Suprapubic skin (tissue), 4 donors: ENCODE data around the gene CDY2B.
"Not testable (repeated sequence)": the region's sequence is repeated elsewhere in the genome, so short reads cannot be mapped to it uniquely, and the experiment has no call there.

Experiments used
- EP300 ChIP-seq: sonication (generic); formaldehyde crosslinking; IDR thresholded peaks from one replicate; pipeline ENCODE4 v1.6.1; 2017; ENCODE audit warnings: antibody characterized with exemption
- POLR2A ChIP-seq, 2 donors: fragments of 450-650 bp; IDR thresholded peaks; one replicate each; pipeline ENCODE4 v1.6.1; 2017; ENCODE audit warnings: antibody characterized with exemption in 2 of 2, mild to moderate bottlenecking in 2 of 2, moderate library complexity in 2 of 2
- POLR2AphosphoS5 ChIP-seq, 3 donors: sonication (generic); formaldehyde crosslinking; IDR thresholded peaks; one replicate each; pipeline ENCODE4 v1.6.1; 2017; ENCODE audit warnings: antibody characterized with exemption in 3 of 3
- TF ChIP-seq, protein P1 (sequence below), 2 donors: fragments of 200-600 bp in 1 of 2; fragments of 450-650 bp in 1 of 2; sonication (generic) in 1 of 2; IDR thresholded peaks; one replicate each; pipeline ENCODE4 v1.5.1; 2016 to 2019; ENCODE audit warnings: antibody characterized with exemption in 2 of 2, mild to moderate bottlenecking in 1 of 2, moderate library complexity in 1 of 2

GRCh38 chrY:17832149-17832548 is 47.9 kb downstream of the CDY2B start:
- TF ChIP-seq, protein P1, sequence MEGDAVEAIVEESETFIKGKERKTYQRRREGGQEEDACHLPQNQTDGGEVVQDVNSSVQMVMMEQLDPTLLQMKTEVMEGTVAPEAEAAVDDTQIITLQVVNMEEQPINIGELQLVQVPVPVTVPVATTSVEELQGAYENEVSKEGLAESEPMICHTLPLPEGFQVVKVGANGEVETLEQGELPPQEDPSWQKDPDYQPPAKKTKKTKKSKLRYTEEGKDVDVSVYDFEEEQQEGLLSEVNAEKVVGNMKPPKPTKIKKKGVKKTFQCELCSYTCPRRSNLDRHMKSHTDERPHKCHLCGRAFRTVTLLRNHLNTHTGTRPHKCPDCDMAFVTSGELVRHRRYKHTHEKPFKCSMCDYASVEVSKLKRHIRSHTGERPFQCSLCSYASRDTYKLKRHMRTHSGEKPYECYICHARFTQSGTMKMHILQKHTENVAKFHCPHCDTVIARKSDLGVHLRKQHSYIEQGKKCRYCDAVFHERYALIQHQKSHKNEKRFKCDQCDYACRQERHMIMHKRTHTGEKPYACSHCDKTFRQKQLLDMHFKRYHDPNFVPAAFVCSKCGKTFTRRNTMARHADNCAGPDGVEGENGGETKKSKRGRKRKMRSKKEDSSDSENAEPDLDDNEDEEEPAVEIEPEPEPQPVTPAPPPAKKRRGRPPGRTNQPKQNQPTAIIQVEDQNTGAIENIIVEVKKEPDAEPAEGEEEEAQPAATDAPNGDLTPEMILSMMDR (IDR thresholded peaks at IDR 0.05), result not testable (repeated sequence)
- TF ChIP-seq POLR2A (IDR thresholded peaks at IDR 0.05); POLR2AphosphoS5 (IDR thresholded peaks at IDR 0.05); EP300: not testable (repeated sequence)
